NB4 (cell line): ENCODE measurements around the gene LGI4.

Source experiments
- DNase-seq: peaks from one replicate; pipeline ENCODE4 v3.0.0; 2010; ENCODE audit warnings: low read depth
- H3K4me3 ChIP-seq: one replicate; pipeline ENCODE4 v1.5.1; 2011; ENCODE audit warnings: mild to moderate bottlenecking, low read depth, low read length, moderate library complexity
- MAX ChIP-seq: IDR thresholded peaks from 2 replicates; pipeline ENCODE4 v1.6.1; 2011; ENCODE audit warnings: low read depth, low read length
- MYC ChIP-seq: IDR thresholded peaks from 2 replicates; pipeline ENCODE4 v1.6.1; 2011; ENCODE audit warnings: low read depth, low read length
- POLR2A ChIP-seq: IDR thresholded peaks from 2 replicates; pipeline ENCODE4 v1.6.1; 2011; ENCODE audit warnings: mild to moderate bottlenecking; ENCODE audit not compliant: insufficient read length; ENCODE audit errors: extremely low read depth
- TF ChIP-seq, protein P1 (sequence below): IDR thresholded peaks from one replicate; pipeline ENCODE4 v1.5.1; 2012; ENCODE audit warnings: low read depth, low read length

Gene LGI4

DNA sequence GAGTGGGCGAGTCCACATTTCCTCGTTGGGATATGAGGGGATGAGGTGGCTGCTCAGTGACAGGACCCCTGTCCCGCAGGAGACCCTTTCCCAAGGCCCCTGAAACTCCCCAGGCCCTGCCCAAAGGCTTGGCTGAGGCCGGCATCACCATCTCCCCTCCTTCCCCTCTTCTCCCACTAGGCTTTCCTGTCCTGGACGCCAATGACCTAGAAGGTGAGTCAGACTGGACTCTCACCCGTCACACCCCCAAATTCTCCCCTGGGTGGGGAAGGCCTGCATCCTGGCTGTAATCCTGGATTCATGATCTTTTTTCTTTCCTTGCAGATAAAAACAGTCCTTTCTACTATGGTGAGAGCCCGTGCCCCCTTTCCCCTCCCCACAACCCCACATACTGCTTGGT lies 14.0 kb downstream of the LGI4 start:
- no peak for TF ChIP-seq POLR2A
- TF ChIP-seq, protein P1, sequence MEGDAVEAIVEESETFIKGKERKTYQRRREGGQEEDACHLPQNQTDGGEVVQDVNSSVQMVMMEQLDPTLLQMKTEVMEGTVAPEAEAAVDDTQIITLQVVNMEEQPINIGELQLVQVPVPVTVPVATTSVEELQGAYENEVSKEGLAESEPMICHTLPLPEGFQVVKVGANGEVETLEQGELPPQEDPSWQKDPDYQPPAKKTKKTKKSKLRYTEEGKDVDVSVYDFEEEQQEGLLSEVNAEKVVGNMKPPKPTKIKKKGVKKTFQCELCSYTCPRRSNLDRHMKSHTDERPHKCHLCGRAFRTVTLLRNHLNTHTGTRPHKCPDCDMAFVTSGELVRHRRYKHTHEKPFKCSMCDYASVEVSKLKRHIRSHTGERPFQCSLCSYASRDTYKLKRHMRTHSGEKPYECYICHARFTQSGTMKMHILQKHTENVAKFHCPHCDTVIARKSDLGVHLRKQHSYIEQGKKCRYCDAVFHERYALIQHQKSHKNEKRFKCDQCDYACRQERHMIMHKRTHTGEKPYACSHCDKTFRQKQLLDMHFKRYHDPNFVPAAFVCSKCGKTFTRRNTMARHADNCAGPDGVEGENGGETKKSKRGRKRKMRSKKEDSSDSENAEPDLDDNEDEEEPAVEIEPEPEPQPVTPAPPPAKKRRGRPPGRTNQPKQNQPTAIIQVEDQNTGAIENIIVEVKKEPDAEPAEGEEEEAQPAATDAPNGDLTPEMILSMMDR, result no peak
- no peak for DNase-seq
- no peak overlapping the region for H3K4me3 ChIP-seq

- no peak for DNase-seq
- H3K4me3 ChIP-seq, result no peak overlapping the region
- no peak for TF ChIP-seq POLR2A
- no peak for TF ChIP-seq MAX
- no peak for TF ChIP-seq MYC
- TF ChIP-seq, protein P1, result no peak
Observed at GRCh38 chr19:35120492-35120891, 14.4 kb downstream of the LGI4 start.

- no peak for DNase-seq
- TF ChIP-seq MAX (no peak), MYC (no peak), POLR2A (no peak)
- TF ChIP-seq, protein P1, result no peak
- no peak overlapping the region for H3K4me3 ChIP-seq
Observed at GRCh38 chr19:35119578-35120155, 15.2 kb downstream of the LGI4 start.

GRCh38 chr19:35119091-35119490 lies 15.8 kb downstream of the LGI4 start:
- no peak for DNase-seq

DNA sequence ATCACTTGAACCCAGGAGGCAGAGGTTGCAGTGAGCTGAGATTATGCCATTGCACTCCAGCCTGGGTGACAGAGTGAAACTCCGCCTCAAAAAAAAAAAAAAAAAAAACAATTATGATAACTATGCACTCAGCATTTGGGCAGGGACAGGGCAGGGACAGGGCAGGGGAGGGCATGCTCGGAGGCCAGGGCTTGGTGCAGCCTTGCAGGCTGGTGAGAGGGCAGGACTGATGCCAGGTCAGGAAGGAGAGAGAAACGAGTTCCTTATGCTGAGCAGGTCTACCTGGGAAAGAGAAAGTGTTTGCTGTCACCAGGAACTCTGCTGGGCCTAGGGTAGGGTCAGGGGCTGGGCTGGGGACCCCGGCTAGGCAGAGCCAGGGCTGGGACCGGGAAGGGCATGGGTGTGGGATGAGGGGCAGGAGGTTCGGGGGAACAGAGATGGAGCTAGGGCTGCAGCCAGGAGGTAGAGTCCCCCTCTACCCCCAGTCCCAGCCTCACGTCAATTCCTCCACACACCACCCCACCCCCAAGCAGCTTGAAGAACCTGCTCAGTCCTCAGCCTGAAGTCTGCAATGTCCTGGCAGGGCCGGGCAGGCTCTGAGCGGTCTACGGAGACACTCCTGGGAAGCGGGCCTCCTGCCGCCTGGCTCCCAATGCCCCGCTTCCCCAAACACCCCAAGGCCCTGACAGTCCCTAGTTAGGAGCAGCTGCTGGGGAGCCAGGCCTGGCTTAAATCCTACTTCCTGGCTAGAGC lies 16.4 kb downstream of the LGI4 start:
- TF ChIP-seq POLR2A (no peak), MAX (no peak), MYC (no peak)
- TF ChIP-seq, protein P1, result no peak
- DNase-seq, result no peak
- no peak overlapping the region for H3K4me3 ChIP-seq

More at GRCh38 chr19:35119091-35119490, 15.8 kb downstream of the LGI4 start:
- TF ChIP-seq POLR2A (no peak), MAX (no peak), MYC (no peak)
- TF ChIP-seq, protein P1, result no peak
- no peak overlapping the region for H3K4me3 ChIP-seq
